ENCODE data around the gene RAF1. TPM values are rescaled to one million over a fixed set of nuclear protein-coding genes. Genes with fewer than 3 reads are reported as not detected.
A peak's percentile ranks its signal among the peaks of the same experiment; 100 is the strongest.
"Not testable (repeated sequence)": the region's sequence is repeated elsewhere in the genome, so short reads cannot be mapped to it uniquely, and the experiment has no call there.

Gene RAF1
- total RNA-seq, 1 donor: 97.8 TPM

DNA sequence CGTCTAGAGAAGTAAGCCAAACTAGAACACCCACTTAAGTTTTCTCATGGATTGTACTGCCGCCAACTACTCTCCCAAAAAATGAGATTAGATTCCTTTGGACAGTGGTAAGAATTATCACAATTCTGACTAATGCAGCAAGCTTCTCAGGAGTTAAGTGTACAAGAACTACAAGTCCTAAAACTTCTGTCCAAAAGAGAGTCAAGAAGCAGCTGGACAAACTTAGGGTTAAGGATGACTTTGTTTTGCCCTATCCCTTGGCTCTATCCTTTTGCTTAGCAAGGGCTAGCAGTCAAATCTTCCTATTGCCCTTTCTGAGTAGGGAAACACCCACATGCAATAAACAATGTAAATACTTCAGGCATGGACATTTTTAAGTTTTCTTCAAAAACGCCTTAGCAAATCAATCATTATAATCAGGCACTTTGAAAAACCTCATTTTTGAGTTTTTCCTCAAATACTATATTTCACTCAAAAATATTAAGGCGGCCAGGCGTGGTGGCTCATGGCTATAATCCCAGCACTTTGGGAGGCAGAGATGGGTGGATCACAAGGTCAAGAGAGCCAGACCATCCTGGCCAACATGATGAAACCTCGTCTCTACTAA lies 19.5 kb downstream of the RAF1 start:
- no peak for DNase-seq (ENCODE audit: low read depth in 2 of 3, low spot score in 2 of 3)

DNA sequence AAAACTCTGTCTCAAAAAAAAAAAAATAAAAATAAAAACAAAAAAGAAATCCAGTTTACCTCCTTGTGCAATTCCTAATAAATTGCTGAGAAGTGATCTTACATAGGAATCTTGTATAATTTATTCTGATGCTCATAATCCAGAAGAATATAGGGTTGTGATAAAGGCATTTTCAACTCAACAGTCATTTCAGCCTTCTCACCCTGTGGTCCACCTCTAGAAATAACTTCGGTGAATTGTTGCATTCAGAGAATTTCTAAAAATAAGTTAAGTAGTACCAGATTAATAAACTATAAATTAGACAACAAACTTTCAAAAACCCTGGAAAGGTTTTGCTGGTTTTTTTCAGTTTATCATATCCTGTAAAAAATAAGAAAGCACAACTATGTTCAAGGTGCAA lies 20.2 kb downstream of the RAF1 start:
- DNase-seq (ENCODE audit: low read depth in 2 of 3, low spot score in 2 of 3): no peak

DNA sequence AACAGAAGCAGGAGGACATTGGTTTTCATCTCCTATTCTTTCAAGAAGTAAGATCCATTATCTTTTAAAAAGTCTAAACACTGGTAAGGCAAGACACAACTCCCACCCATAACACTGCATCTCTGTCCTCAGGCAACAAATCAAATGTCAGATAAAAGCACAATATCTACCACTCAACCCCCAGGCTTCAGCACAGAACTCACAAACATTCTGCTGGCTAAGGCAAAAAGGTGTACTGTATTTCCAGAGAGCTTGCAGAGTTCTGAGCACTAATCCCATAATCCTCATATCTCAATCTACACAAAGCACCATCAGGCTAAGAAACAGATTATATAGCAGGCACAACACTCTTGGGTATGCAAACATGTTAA lies 20.9 kb downstream of the RAF1 start:
- DNase-seq (ENCODE audit: low read depth in 2 of 3, low spot score in 2 of 3): no peak

DNA sequence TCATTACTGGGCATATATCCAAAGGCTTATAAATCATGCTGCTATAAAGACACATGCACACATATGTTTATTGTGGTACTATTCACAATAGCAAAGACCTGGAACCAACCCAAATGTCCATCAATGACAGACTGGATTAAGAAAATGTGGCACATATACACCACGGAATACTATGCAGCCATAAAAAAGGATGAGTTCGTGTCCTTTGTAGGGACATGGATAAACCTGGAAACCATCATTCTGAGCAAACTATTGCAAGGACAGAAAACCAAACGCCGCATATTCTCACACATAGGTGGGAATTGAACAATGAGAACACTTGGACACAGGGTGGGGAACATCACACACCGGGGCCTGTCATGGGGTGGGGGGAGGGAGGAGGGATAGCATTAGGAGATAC lies 23.1 kb downstream of the RAF1 start:
- not testable (repeated sequence) for DNase-seq (ENCODE audit: low read depth in 2 of 3, low spot score in 2 of 3)

DNA sequence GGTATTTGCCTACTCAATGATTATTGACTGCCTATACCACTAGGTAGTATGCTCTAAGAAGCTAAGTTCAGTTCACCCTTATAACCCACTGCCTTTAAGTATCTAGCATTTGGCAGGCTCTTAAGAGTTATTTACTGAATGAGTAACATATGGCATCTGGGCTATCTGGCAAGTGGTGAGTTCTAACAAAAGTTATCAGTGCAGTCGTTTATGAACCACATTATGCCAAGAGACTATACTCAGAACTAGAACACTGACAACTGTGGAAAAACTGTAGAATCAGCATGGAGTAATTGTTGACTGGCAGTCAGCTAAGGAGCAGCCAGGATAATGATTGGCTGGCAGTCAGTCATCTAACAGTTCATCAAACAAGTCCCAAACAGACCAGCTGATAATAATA lies 25.8 kb downstream of the RAF1 start:
- DNase-seq (ENCODE audit: low read depth in 2 of 3, low spot score in 2 of 3): no peak

DNA sequence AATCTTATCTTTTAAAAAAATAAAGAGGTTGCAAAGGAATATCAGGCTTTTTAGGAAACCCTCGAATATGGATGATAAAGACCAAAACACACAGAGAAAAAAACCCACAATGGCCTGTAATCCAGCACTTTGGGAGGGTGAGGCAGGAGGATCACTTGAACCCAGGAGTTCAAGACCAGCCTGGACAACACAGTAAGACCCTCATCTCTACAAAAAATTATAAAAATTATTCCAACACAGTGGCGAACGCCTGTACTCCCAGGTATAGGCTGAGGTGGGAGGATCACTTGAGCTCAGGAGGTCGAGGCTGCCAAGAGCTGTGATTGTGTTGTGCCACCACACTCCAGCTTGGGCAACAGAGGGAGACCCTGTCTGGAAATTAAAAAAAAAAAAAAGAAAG lies 30.8 kb downstream of the RAF1 start:
- no peak for DNase-seq (ENCODE audit: low read depth in 2 of 3, low spot score in 2 of 3)

DNA sequence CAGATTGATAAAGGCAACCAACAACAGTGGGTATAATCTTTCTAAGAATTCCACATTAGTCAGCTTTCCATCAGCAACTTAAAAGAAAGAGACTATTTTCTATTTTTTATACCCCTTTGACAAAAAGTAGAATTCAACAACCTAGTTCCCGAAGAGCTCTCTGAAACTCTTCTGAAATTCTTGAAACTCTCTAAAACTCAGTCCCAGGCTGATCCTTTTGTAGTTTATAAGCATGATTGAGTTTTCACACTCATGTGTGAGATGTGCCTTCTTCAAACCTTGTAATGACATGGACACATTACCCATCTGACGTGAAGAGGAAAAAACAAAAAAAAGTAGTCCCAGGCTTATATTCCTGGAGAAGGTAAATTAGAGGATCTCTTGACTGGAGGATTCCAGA lies 31.4 kb downstream of the RAF1 start:
- DNase-seq (ENCODE audit: low read depth in 2 of 3, low spot score in 2 of 3): no peak

DNA sequence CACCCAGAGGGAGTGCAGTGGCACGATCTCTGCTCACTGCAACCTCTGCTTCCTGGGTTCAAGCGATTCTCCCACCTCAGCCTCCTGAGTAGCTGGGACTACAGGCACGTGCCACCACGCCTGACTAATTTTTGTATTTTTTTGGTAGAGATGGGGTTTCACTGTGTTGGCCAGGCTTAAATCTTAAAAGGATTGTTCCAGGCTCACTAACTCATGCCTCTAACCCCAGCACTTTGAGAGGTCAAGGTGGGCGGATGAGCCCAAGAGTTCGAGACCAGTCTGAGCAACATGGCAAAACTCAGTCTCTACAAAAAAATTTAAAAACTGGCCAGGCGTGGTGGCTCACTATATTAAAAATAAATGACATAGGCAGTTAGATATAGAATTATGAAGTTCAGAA lies 33.1 kb downstream of the RAF1 start:
- DNase-seq (ENCODE audit: low read depth in 2 of 3, low spot score in 2 of 3): not testable (repeated sequence)

DNA sequence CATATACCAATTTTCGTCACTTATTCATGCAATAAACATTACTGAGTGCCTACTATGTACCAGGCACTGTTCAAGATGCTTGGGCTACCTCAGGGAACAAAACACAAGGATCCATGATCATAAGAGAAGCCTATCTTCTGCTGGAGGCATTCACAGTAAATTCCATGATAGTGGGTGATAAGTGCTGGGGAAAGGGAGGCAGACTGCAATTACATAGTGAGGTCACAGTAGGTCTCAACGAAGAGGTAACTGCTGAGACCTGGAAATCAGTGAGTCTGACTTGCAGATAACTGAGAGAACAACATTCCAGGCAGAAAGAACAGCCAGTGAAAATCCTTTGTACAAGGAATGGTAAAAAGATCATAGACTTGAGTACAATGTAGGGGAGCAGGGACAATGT lies 33.6 kb downstream of the RAF1 start:
- DNase-seq (ENCODE audit: low read depth in 2 of 3, low spot score in 2 of 3): no peak

DNA sequence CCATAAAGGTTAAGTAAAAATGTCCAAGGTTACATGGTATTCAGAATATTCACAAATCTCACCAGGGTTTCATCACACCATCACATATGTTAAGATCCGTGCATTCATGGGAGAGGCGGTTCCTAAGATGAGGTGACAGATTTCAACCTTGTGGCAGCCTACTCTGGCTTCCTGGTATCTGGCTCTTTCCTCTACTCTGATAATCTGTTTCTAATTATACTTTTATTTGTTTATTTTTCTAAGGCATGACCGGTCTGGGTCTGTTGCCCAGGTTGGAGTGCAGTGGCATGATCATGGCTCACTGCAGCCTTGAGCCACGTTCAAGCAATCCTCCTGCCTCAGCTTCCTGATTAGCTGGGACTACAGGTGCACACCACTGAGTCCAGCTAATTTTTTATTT lies 34.4 kb downstream of the RAF1 start:
- DNase-seq (ENCODE audit: low read depth in 2 of 3, low spot score in 2 of 3): no peak

DNA sequence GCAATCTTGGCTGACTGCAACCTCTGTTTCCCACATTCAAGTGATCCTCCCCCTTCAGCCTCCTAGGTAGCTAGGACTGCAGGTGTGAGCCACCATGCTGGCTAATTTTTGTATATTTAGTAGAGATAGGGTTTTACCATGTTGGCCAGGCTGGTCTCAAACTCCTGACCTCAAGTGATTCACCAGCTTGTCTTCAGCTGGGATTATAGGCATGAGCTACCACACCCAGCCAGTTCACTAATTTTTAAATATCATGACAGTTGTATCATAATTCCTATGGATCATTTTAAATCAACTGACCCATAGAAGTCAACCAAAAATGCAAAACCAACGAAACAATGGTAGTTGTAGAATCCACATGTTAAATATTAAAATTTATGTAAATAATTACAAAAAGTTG lies 35.1 kb downstream of the RAF1 start:
- no peak for DNase-seq (ENCODE audit: low read depth in 2 of 3, low spot score in 2 of 3)

DNA sequence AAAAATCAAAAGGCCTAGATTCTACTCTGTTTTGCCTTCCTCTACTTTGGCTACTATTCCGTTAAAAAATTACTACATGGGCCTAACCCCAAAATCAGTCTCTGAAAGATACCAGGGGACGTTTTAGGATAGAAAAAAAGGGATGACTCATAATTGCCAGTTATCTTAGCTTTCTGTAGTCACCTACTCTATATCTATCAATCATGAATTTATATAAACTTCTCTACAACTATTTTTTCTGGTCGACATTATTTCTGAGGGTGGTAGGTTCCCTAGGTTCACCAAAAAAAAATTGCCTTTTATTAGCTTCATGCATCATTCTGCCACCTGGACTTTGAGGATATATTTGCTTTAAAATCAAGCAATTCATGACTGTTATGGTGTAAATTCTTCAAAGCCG lies 36.5 kb downstream of the RAF1 start:
- peak in 1 of 3 donors; percentile 17 for DNase-seq (ENCODE audit: low read depth in 2 of 3, low spot score in 2 of 3)

DNA sequence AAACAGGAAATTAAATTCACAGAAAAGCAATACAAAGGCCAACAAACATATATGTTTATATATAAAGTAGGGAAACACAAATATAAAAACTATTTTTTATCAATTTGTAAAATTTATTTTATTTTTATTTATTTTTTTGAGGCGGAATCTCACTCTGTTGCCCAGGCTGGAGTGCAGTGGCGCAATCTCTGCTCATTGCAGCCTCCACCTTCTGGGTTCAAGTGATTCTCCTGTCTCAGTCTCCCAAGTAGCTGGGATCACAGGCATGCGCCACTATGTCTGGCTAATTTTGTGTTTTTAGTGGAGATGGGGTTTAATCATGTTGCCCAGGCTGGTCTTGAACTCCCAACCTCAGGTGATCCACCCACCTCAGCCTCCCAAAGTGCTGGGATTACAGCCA lies 39.0 kb downstream of the RAF1 start:
- not testable (repeated sequence) for DNase-seq (ENCODE audit: low read depth in 2 of 3, low spot score in 2 of 3)

DNA sequence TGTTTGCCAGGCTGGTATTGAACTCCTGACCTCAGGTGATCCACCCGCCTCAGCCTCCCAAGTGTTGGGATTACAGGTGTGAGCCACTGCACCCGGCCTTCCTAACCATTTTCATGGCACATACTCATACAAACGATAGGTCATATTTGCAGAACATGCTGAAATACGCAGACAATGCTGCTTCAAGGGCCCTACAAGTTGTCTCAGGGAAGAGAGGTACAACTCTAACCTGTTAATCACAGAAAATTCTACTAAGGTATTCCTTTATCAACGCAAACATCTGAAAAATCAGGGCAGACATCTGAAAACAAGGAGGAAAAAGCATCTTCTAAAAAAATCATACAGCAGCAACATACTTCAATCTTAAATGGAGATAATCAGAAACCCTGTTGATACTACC lies 39.9 kb downstream of the RAF1 start:
- DNase-seq (ENCODE audit: low read depth in 2 of 3, low spot score in 2 of 3): no peak

DNA sequence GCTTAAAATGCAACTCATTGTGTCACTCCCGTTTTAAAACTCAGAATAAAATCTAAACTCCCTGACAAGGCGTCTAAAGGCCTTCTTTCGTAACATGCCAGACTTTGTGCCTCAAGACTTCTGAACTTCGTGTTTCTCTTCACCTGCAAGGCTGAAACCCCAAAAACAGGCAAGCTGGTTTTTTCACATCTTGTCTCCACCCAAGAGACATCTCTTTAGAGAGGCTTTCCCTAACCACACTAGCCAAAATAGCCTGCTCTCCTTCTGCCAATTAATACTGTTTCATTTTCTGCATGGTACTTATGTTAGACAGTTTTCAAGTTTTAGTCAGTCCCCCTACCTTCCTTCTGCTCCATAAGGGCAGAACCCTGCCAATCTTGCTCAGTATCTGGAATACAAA lies 41.6 kb downstream of the RAF1 start:
- no peak for DNase-seq (ENCODE audit: low read depth in 2 of 3, low spot score in 2 of 3)

DNA sequence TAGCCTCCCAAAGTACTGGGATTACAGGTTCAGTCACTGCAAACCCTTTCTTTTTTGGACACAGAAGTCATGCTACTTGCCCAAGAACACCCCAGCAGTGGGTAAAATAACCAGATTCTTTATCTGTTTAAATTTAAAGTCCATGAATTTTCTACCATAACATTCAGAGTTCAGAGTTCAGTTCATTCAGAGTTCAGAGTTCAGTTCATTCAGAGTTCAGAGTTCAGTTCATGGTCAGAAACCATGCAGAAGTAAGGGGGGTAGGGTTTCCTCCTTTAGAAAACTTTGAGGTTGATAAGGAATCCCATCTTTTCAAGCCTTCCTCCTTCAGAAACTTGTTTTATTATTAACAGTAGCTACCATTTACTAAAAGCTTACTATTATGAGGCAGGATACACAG lies 43.2 kb downstream of the RAF1 start:
- no peak for DNase-seq (ENCODE audit: low read depth in 2 of 3, low spot score in 2 of 3)

DNA sequence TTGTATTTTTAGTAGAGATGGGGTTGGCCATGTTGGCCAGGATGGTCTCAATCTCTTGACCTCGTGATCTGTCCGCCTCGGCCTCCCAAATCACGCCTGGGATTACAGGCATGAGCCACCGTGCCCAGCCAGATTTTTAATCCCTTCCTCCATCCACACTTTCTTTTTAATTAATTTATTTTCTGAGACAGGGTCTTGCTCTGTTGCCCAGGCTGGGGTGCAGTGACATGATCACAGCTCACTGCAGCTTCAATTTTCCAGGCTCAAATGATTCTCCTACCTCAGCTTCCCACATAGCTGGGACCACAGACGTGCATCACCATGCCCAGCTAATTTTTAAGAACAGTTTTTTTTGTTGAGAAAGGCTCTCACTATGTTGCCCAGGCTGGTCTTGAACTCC lies 43.6 kb downstream of the RAF1 start:
- DNase-seq (ENCODE audit: low read depth in 2 of 3, low spot score in 2 of 3): no peak

DNA sequence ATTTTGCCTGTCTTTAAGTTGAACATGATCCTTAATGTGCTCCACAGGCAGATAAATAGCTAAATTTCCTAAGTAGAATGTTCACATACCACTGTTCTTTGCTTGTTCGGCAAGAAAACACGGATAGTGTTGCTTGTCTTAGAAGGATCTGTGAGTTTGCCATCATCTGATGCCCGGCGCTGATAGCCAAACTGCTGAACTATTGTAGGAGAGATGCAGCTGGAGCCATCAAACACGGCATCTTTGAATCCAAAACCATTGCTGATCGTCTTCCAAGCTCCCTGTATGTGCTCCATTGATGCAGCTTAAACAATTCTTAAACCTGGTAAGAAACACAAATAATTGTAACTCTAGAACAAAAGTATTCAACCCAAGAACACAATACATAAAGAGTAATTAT lies 45.5 kb downstream of the RAF1 start:
- DNase-seq (ENCODE audit: low read depth in 2 of 3, low spot score in 2 of 3): no peak

DNA sequence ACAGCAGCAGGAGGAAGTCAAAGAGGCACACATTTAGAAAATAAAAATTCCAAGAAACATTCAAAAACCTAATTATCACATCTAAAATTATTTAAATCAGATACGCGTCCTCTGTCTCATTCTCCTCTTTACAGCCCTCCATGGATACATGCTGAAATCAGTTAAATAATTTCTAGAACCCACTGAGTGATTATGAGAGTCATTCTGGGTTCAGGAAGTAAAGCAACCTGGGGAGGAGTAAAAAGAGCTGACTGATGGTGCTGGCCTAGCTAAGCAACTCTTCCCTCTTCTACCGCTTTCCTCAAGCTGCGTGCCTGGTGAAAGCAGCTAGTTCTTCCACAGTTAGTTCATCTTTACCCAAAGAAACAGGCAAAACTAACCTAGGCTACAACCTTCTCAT lies 48.7 kb downstream of the RAF1 start:
- no peak for DNase-seq (ENCODE audit: low read depth in 2 of 3, low spot score in 2 of 3)

DNA sequence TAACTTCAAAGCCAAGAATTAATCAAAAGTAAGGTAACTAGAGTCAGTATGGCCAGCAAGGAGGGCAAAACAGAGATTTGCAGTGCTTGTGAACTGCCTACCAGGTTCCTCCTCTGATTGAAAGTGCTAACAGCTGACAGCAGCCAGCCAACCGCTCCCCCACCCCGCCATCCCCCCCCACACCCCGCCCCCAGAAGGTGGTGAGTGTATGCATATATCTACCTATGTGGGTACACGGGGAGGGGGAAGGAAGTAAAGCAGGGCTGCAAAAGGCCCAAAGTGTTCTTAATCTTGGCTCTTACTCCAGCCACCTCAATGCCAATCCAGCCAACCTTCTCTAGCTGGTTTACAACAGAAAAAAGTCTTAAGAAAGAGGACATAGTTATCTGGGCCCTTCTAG lies 50.7 kb downstream of the RAF1 start:
- DNase-seq (ENCODE audit: low read depth in 2 of 3, low spot score in 2 of 3): peak in 1 of 3 donors; percentile 4

DNA sequence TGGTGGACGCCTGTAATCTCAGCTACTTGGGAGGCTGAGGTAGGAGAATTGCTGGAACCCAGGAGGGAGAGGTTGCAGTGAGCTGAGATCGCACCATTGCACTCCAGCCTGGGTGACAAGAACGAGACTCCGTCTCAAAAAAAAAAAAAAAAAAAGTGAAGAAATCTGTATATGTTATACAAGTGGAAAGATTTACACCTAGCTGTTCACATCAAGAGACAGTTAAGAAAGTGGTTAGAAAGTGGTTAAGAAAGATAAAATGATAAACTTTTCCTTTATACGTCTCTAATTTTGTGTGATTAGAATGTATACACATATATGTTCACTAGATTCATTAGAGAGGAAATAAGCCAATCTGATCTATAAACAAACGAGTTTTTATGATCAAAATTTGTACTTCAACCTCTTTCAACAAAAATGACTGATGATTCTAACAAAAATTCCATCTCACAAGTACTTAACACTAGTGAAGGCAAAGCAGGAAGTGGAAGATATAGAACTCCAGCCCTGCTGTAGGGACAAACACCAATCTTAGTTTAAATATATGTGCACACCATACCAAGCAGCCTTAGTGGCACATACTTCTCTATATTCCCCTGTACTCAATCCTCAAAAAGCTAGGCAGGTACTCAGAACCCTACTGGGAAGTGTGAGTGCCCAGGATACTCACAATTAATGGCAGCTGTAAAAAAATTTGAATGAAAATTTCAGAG lies 51.2 kb downstream of the RAF1 start:
- DNase-seq (ENCODE audit: low read depth in 2 of 3, low spot score in 2 of 3): no peak

DNA sequence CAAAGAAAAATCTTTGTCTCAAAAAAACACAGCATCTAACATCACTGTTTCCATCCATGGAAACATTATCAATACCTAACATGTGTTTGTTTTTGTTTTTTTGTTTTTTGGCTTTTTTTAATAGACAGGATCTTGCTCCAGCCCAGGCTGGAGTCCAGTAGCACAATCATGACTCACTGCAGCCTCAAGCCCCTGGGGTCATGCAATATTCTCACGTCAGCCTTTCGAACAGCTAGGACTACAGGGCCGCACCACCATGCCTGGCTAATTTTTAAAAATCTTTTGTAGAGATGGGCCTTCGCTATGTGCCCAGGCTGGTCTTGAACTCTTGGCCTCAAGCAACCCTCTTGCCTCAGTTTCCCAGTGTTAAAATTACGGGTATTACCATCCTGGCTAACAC lies 52.8 kb downstream of the RAF1 start:
- no peak for DNase-seq (ENCODE audit: low read depth in 2 of 3, low spot score in 2 of 3)

DNA sequence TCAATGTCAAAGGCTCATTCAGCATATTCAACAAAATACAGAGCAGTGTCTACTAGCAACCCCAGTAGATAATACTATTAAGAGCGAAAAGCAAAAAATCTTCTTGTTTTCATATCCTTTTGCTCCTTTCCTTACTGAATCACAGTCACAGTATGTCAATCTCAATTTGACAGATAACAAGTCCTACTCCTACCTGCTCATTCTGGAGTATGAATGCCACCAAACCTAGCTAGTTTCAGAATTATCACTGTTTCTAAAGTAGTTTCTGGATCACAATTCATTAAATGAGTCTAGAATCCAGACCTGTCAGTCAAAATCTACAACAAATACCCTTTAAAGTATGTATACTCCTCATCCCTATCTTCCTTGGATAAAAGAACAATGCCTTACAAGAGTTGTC lies 55.5 kb downstream of the RAF1 start:
- DNase-seq (ENCODE audit: low read depth in 2 of 3, low spot score in 2 of 3): no peak
